ENCODE data around the gene SPNS3. TPM values are rescaled to one million over a fixed set of nuclear protein-coding genes. Genes with fewer than 3 reads are reported as not detected.
A peak's percentile ranks its signal among the peaks of the same experiment; 100 is the strongest.

Gene SPNS3
- total and polyA plus RNA-seq, 2 of the 8 experiments (the other 6 are each of a cell fraction or from before 2014, with no cell fraction given), result not detected

GRCh38 chr17:4475463-4475862 lies 41.7 kb downstream of the SPNS3 start:
- H2AFZ ChIP-seq (ENCODE audit: low read length), result no peak overlapping the region

More at GRCh38 chr17:4475463-4475862, 41.7 kb downstream of the SPNS3 start:
- H2BK20ac ChIP-seq (ENCODE audit: low read length), result no peak overlapping the region
- H3K79me2 ChIP-seq (ENCODE audit: control insufficient read depth in 1 of 2, insufficient read depth in 2 of 2, low read length in 2 of 2), result no peaks in the 10 kb centered on the region
- TF ChIP-seq TBP (IDR thresholded peaks at IDR 0.05; ENCODE audit: low read depth, low read length) (no peak), TAF7 (optimal IDR thresholded peaks at IDR 0.05; ENCODE audit: borderline replicate concordance, low read depth, low read length) (no peak), SP2 (IDR thresholded peaks at IDR 0.05; ENCODE audit: low read length) (no peak)
- no peak overlapping the region for H3K4me3 ChIP-seq (ENCODE audit: extremely low read depth in 1 of 4, insufficient read depth in 2 of 4, low read depth in 3 of 4, low read length in 4 of 4)
- H4K91ac ChIP-seq (replicated peaks; ENCODE audit: insufficient read length, low read length), result no peak overlapping the region
- H3K18ac ChIP-seq (ENCODE audit: extremely low read depth, low read length), result no peak overlapping the region
- no peak overlapping the region for H2BK120ac ChIP-seq (replicated peaks; ENCODE audit: low read depth, low read length)
- H3K56ac ChIP-seq (replicated peaks; ENCODE audit: insufficient read length, low read depth, low read length), result no peak overlapping the region
- no peaks in the 10 kb centered on the region for H3K27me3 ChIP-seq (replicated peaks in 1 of 4; ENCODE audit: control insufficient read depth in 3 of 4, extremely low read depth in 1 of 4, insufficient read depth in 3 of 4, low read length in 3 of 4)
- no peak overlapping the region for H3K14ac ChIP-seq (ENCODE audit: insufficient read length)
- H3K27ac ChIP-seq (ENCODE audit: low read depth, low read length), result no peak overlapping the region
- FAIRE-seq (no peak), DNase-seq (ENCODE audit: low read depth in 1 of 2, low spot score in 2 of 2) (no peak)
- H4K8ac ChIP-seq (ENCODE audit: extremely low read depth, insufficient read depth, low read length), result 0 out of 2 replicates have a peak overlapping the region, but pooled peaks have one; percentile 22
- H4K5ac ChIP-seq (ENCODE audit: insufficient read length, low read depth, low read length), result no peak overlapping the region
- no peak overlapping the region for H3K4ac ChIP-seq (replicated peaks; ENCODE audit: insufficient read length, low read depth, low read length)
- no peak overlapping the region for H2BK15ac ChIP-seq (ENCODE audit: low read length)
- POLR2A ChIA-PET (ENCODE audit: partially characterized antibody), result interaction anchor here (0.6 kb wide), 1 partner anchor 68 kb away, joined by 3 read pairs; no protein-coding TSS in a partner anchor
- H3K36me3 ChIP-seq (ENCODE audit: control insufficient read depth in 2 of 4, insufficient read depth in 4 of 4, low read length in 3 of 4), result no peaks in the 10 kb centered on the region
- H3K23ac ChIP-seq (ENCODE audit: insufficient read length), result no peak overlapping the region
- H4K20me1 ChIP-seq (replicated peaks in 1 of 2; ENCODE audit: control insufficient read depth in 1 of 2, insufficient read depth in 2 of 2, low read length in 2 of 2), result no peaks in the 10 kb centered on the region
- peaks cover 0 to 5% (median 2%) of the 10 kb centered on the region in 4 experiments; a peak in 3 of 7 replicates for H3K4me1 ChIP-seq (replicated peaks in 1 of 4; ENCODE audit: control insufficient read depth in 3 of 4, insufficient read depth in 4 of 4, low read length in 3 of 4)
- no peak overlapping the region for H3K4me2 ChIP-seq (ENCODE audit: insufficient read depth in 1 of 2, low read depth in 2 of 2, low read length in 2 of 2)
- no peak overlapping the region for H2AK5ac ChIP-seq (ENCODE audit: low read depth, low read length)
- CTCF ChIA-PET (ENCODE audit: partially characterized antibody), result interaction anchor here (0.5 to 1.3 kb wide), 4 partner anchors 9 to 260 kb away, joined by 3 to 4 read pairs (median 3); no protein-coding TSS in a partner anchor
- H3K9ac ChIP-seq (replicated peaks in 1 of 4; ENCODE audit: extremely low read depth in 1 of 4, low read depth in 3 of 4, low read length in 3 of 4), result no peak overlapping the region
- WGBS, 2 experiments (ENCODE audit: extremely low coverage in 1 of 2, insufficient coverage in 1 of 2, insufficient read length in 1 of 2, insufficient replicate concordance in 2 of 2, low coverage in 1 of 2, low lambda C conversion rate in 2 of 2, missing lambda C conversion rate in 1 of 2), result 84% methylated on average over 7 of the region's 7 CpGs; no CpG with 5 or more reads in 1 of the 2 experiments
- H3K23me2 ChIP-seq (ENCODE audit: low read depth, low read length), result no peaks in the 10 kb centered on the region
- H3K79me1 ChIP-seq (ENCODE audit: low read depth, low read length), result no peaks in the 10 kb centered on the region
- H2BK12ac ChIP-seq (ENCODE audit: low read depth, low read length), result no peak overlapping the region
- H3K9me3 ChIP-seq (ENCODE audit: insufficient read depth in 2 of 2, low read depth in 1 of 2, low read length in 1 of 2), result no peaks in the 10 kb centered on the region
- 0 out of 2 replicates have a peak overlapping the region, but pooled peaks have one; percentile 2 for H2BK5ac ChIP-seq (ENCODE audit: low read depth, low read length)
